Measurements from ENCODE around the gene IGSF6.
A peak's percentile ranks its signal among the peaks of the same experiment; 100 is the strongest.
"Not testable (repeated sequence)": the region's sequence is repeated elsewhere in the genome, so short reads cannot be mapped to it uniquely, and the experiment has no call there.

The IGSF6 gene

DNA sequence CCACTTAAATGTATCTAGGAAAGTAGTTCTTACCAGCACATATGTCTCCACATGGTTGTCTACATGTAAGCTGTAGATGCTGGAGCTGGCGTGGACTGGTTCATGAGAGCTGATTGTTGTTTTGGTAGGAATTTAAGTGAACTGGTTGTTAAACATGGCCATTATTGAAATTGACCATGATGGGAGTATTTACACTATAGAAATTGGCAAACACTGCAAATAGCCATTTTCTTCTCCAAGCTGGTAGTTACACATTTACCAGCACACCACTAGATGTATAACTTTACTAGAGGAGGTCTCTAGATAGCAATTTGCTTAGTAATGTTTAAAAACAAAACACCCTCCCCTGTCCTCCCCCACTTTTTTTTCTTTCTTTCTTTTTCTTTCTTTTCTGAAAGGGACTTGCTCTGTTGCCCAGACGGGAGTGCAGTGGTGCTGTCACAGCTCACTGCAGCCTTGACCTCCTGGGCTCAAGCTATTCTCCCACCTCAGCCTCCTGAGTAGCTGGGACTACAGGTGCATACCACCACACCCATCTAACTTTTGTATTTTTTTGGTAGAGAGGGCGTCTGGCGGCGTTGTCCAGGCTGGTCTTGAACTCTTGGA is 24.2 kb downstream of the IGSF6 start:
- no peak for DNase-seq

DNA sequence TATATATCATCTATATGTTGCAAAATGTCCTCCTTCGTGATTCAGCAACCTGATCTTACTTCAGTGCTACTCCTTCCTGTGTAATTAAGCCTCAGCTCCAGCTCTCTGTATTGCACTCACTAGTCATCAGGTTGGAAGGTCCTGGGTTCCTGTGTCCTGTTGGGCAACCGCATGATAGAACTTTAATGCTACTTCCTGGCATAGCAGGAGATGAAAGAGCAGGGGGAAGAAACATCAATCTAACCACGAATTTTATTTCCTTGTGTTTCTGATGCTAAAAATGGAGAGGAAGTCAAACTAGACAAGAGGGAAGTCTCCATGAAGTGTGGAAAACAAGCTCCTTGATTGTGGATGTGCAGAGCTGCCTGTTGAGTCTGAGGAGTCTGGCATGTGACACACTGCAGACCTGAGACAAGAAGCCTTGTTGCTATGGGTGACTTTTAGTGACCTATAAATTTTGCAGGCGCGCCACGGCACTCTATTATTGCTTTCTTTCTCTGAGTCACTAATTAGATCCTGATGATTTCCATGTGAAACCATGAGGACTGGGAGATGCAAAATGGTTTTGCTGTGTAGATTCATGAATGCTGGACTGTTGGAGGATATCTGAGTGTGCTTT is 25.6 kb downstream of the IGSF6 start:
- no peak for DNase-seq

DNA sequence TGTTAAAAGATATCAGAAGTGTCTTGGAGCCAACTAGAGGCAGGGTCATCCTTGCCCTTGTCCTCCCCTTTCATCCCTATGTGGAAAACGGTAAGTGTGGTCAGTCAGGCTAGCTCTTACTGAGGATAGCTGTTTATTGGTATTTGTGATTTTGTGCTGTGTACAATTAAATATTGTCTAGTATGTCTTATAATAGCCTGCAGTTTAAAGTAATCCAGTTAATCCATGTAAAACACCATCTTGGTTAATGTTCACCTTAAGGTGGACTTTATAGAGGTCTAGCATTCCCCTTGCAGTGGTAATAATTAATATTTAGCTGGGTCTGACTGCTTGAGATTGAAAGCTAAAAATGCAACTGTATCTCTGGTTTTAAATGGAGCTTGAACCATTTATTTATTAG is 27.4 kb downstream of the IGSF6 start:
- no peak for DNase-seq

DNA sequence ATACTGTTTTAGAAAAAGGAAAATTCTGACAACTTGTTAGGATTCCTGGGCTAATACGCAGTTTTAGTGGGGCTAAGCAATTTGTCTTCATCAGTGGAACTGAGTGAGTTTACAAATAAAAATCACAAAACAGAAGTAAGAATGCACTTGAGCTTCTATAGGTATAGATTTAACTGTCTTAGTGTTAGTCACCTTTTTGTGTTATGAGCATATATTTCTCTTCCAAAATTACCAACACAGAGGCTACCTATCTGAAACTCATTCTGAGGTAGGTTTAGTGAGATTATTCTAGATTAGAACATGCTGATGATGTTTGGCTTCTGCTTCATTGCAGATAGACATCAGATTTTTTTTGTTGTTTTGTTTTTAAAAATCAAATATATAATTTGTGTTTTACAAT is 29.9 kb downstream of the IGSF6 start:
- no peak for DNase-seq

DNA sequence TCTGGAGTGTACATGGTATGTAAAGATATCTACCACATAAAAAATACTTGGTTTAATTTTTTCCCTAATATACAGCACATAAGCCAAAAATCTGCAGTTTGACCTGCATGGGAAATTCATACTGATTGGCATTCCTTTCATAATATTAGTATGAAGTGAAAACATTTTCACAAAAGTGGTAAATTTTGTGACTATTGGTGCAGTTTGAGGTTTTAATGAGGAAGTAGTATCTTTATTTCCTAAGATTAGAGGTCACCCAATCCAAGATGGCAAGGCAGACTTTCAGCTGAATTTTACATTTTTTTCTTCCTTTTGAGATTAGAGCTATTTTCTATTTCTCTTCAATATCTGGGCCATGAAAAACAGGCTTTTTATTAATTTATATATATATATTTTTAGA is 31.8 kb downstream of the IGSF6 start:
- no peak for DNase-seq

DNA sequence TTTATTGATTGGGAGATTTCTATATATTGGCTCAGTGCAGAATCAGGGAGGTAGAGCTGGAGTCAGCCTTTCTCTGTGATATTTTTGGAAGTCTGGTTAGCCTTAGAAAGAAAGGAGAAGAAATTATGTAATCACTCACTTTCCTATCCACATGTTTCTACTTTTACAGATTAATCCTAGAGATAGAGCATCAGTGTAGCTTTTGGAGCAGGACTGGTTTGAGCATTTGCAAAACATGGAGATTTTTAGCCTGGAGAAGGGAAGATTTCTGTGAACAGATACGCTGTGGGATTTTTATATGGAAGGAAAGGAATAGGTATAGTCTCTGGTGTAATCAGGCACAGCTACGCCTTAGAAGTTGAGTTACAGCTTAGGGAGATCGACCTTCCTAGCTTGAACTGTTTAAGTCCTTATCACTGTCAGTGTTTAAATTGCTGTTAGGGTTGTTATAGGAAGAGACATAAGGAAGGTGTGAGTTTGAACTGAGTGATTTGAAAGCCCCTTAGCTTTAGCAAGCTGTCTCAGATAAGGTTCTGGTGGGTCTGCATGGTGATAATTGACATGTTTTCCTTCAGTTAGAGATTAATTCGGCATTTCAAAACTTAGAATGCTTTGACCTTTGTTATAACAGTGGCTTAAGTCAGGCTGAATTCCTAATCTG is 32.5 kb downstream of the IGSF6 start:
- no peak for DNase-seq

DNA sequence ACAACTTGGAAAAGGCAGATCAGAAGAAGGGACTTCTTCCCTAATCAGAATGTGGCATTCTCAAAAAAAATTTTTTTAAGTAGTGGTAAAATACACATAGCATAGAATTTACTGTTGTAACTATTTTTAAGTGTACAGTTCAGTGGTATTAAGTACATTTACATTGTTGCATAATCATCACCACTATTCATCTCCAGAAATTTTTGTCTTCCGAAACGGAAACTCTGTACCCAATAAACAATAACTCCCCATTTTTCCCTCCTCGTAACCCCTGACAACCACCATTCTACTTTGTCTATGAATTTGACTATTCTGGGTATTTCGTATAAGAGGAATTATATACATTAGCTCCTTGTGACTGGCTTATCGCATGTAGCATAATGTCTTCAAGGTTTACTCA is 34.1 kb downstream of the IGSF6 start:
- no peak for DNase-seq

DNA sequence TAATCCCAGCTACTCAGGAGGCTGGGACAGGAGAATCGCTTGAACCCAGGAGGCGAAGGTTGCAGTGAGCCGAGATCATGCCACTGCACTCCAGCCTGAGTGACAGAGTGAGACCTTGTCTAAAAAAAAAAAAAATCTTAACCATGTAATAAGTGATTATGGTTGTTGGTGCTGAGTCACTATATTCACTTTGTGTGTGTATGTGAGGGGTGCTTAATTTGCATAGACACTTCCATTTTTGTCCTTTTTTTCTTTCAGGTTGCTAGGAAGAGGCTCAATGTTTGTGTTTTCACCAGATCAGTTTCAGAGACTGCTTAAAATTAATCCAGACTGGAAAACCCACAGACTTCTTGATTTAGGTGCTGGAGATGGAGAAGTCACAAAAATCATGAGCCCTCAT is 34.8 kb downstream of the IGSF6 start:
- DNase-seq = no peak

DNA sequence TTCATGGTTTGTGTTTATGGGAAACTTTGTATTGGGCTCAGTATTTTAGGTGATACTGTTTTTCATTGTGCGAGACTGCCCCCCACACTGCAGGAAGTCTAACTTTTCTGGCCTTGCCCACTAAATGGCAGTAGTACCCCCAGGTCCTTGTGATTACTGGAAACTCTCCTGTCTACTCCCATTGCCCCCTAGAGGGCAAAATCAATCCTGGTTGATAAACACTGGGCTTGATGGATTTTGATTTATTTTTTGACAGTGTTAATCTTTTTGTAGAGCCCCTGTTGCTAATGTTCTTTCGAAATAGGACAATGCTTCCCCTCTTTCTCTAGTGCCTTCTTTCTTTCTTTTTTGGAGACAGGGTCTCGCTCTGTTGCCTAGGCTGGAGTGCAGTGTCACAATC is 37.5 kb downstream of the IGSF6 start:
- DNase-seq = no peak

DNA sequence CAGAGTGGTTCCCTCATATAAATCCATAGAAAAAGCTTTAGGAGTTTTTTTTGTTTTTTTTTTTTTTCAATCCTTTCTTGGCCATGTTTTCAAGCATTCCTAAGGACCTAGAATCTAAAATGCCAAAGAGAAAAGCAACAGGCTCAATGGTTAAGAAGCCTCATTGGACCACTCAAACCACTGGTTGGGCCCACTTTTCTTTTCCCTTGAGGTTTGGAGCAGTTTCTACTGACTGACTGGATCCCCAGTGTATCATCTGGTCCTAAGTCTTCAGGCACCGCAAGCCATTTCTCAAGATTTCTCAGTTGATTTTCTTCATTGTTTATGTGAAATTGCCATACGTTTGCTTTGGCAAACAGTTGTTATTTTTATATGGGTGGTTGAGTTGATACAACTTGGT is 38.6 kb downstream of the IGSF6 start:
- DNase-seq = no peak

DNA sequence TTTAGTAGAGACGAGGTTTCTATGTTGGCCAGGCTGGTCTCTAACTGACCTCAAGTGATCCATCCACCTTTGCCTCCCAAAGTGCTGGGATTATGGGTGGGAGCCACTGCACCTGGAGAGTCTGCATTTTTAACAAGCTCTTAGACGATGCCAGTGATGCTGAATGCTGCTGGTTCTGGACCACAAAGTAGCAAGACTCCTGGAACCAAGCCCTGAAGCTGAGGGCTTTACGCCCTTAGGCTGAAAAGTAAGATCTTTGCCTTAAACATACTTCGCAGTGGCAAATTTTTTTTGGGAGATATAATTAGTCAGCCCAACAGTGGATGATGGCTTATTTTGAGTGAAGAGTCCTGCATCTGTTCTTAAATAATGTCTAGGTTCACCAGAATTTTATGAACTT is 39.0 kb downstream of the IGSF6 start:
- no peak for DNase-seq

DNA sequence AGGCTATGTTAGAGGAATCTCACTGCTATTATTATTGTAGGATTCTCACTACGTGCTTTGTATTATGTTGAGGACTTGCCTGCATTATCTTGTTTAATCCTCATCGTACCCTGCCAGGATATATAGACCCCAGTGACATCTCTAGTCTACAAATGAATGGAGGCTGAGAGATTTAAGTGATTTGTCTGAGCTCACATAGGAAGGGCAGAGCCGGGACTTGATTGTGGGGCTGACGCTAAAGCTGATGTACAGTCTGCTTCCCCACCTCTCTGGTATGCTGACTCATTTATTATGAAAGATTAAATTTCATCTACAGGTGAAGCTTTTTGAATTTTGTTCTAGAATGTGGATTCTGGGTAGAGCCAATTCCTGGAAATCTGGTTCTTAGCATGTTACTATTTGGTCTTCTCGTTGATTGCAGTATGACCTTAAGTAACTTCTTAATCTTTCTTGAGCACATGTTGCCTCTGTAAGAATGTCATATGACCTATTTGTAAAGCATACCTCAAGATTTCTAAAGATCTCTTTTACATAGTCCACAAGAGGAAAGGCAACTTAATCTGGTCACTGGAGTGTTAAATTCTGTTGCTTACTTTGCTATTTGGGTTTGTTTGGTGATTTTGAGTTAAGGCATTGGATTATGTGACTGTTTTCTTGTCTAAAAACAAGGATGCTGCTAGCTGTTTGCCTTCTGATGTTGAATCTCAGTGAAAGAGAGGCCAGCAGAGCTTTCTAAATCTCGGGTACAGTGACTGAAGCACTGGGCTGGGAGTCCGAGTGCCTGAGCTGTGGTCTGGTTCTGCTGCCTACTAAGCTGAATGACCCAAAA is 40.6 kb downstream of the IGSF6 start:
- DNase-seq = no peak

DNA sequence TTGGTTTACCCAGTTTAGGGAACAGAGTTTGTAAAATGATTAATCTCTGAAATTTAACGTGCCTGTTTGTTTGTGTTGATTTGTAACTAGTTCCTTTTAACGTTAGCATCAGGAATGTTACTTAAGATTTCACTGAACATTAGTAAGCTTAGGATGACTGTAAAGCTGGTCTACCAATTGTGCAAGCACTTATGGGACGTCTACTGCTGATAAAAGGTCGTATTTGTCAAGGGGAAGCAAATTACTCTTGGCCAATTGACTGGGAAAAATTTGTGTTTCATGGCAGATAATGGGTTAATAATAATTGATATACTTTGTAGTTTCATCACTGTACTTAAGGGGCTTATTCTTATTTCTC is 41.2 kb downstream of the IGSF6 start:
- DNase-seq = no peak

DNA sequence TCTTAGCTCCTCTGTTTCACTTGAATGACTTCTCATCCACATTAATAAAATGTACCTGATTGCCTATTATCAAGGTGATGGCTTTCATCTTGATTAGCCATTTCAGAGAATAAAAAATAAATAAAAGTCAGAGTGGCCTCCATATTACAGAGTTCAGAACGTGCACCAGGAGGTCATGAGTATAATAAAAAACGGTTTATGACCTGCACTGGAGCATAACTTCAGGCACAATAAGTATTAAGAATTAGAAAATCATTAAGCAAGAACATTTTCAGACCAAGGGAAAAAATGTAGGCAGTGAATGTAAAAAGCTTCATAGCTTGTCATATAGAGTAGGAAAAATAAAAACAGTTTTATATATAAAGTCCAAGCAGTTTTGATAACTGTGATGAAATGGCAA is 41.6 kb downstream of the IGSF6 start:
- DNase-seq = no peak

DNA sequence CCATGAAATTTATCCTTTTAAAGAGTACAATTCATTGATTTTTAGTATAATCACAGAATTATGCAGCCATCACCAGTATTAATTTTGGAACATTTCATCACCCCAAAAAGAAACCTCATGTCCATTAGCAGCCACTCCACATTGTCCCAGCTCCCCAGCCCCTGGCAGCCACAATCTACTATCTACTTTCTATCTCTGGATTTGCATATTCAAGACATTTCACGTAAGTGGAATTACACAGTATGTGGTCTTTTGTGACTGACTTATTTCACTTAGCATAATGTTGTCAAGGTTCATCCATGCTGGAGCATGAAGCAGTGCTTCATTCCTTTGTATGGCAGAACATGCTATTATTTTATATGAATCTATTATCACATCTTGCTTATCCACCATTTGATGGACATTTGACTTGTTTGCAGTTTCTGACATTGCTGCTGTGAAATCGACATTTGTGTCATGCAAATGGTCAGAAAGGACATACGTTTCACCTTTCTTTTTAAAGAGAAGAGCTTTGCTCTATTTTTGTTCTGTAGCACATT is 42.3 kb downstream of the IGSF6 start:
- DNase-seq = no peak

DNA sequence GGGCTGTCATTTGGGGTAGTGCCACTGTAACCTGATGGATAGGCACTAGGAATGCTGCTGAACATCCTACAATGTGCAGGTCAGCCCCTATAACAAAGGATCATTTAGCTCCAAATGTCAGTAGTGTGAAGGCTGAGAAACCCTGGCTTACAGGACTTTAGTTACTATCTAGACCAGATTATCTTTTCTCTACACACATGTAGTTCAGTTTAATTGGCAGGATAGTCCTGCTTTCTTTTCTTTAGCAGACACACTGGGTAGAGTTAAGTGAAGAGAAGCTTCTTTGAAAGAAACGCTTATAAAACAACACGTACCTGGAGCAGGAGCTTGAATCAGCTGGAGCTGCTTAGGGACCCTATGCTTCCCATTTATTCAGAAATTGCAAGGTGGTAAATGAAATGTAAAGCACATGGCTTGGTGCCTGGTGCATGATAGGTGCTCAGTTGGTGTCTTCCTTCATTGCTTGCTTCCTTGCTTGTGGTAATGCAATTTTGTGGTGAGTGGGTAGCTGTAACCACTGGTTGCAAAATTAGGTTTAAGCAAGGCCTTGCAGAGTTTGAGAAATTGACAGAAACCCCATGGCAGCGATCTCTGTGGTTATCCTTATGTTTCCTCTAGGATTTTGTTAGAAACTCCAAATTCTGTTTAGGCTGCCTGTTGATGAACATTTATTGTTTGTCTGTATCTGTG is 43.6 kb downstream of the IGSF6 start:
- DNase-seq = no peak

DNA sequence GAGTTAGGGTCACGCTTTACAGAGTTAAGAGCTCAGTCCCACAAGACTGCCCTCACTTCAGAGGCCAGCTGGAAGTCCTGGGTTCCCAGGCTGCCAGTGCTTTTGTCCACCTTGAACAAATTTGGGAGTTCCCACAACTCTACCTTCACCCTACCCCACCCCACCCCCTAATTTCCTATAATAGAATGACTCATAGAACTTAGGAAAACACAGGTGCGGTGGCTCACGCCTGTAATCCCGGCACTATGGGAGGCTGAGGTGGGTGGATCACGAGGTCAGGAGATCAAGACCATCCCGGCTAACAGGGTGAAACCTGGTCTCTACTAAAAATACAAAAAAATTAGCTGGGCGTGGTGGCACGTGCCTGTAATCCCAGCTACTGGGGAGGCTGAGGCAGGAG is 46.6 kb downstream of the IGSF6 start:
- DNase-seq = not testable (repeated sequence)

DNA sequence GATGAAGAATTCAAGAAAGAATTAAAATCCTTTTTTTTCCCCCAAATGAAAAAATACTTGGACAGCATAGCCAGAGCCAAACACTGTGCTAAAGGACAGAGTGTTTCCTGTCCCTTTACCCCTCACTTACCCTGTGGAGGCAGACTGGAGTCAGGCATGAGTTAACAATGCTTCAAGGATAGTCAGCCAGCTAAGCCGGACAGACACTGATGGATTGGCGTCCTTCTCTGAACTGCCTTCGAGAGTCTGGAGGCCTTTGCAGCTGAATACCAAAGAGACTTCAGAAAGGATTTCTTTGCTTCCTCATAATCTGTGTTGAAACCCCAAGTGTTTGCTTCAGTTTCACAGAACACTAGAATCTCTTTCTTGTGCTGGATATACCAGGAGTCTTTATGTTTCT is 48.5 kb downstream of the IGSF6 start:
- DNase-seq = no peak

DNA sequence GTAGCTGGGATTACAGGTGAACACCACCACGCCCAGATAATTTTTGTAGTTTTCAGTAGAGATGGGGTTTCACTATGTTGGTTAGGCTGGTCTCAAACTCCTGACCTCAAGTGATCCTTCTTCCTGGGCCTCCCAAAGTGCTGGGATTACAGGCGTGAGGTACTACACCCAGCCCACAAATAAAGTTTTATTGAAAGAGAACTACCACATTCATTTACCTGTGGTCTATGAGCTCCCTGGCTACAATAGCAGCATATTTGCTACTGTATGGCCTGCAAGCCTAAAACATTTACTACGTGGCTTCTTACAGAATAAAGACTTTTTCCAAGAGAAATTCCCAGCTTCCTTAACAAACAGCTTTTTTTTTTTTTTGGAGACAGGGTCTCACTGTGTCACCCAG is 49.6 kb downstream of the IGSF6 start:
- DNase-seq = no peak

DNA sequence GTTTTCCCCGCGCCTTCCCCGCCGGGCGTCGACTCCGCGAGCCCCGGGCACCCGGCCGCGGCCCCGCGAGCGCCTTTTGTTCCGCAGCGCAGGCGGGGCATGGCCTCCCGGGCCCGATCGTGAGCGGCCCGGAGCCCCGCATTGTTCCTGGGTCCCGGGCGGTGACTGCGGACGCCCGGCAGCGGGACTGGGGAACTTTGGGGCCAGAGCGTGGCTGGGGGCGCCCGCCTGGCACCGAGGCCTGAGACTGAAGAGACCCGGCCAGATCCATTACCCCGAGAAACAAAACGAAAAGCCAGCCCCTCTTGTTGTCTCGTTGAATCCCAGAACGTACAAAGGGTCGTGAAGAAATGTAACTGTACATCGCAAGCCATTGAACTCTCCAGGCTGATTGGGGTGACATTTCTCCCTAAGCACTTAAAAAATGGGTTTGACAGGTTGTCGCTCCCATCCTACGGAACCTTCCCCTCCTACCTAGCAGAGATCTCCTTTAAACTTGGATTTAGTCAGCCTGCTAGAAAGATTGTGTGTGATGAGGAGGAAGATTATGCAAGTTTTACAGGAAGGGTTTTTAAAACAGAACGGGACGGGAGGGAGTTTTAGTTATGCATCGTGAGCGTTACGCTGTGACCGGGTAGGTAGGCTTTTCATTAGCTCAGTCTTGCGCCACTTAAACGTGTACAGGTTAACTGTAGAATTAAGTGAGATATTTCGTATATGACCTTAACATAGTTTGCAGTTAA is 52.2 kb downstream of the IGSF6 start:
- DNase-seq = peak; percentile 34

DNA sequence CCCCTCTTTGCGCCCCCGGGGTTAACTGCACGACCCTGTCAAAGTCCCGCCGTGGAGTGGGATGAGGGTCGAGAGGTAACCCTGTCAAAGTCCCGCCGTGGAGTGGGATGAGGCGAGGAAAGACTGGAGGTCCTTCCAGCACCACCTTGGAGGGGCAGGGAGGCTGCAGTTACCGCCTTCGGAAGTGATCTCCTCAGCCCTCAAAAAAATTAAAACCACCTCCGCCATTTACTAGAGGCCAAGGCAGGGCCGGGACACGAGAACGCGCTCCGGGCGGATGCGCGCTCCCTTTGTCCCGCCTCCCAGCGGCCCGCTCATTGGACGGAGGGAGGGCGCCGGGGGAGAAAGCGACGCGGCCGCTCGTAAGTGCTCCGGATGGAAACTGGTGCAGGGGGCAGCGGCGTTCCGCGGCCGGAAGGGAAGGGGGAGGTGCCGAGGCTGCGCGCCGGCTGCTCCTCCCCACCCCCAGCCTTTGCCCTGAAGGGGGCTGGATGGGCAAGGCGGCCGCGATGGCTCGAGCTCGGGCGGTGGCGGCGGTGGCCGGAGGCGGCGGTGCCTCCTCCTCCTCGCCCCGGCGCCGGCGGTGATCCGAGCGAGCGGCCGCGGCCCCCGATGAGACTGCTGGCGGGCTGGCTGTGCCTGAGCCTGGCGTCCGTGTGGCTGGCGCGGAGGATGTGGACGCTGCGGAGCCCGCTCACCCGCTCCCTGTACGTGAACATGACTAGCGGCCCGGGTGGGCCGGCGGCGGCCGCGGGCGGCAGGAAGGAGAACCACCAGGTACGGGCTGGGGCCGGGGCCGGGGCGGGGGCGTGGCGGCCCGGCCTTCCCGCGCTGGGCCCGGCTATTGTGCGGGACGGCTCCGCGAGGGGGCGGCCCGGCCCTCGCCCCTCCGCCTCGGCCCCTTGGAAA is 53.0 kb downstream of the IGSF6 start, which contains the start of gene METTL9:
Gene METTL9, plus strand, starts transcription at position 456 of the 909 bp plus-strand sequence. Its CDS starts 157 bp downstream, at position 613.
- DNase-seq = peak; percentile 91

Measured in activated gamma-delta T cell (primary cell).